MM.1S (cell line): ENCODE data around the gene TTC33.

Experiments
- DNase-seq: peaks from one replicate; pipeline ENCODE4 v3.0.0-alpha.2; 2015
- H2AFZ ChIP-seq: fragments of 300-600 bp; sonication (generic); 2 replicates; pipeline ENCODE4 v1.6.0; 2016; ENCODE audit warnings: antibody characterized with exemption, low read length
- H3F3A ChIP-seq: fragments of 300-600 bp; sonication (generic); 2 replicates; pipeline ENCODE4 v1.6.1; 2016; ENCODE audit warnings: mild to moderate bottlenecking, antibody characterized with exemption, low read length, moderate library complexity, mixed read lengths; ENCODE audit not compliant: insufficient read depth
- H3K27ac ChIP-seq: fragments of 300-600 bp; sonication (generic); 2 replicates; pipeline ENCODE4 v1.5.1; 2016; ENCODE audit warnings: mild to moderate bottlenecking, low read length
- H3K27me3 ChIP-seq: fragments of 300-600 bp; sonication (generic); replicated peaks from 2 replicates; pipeline ENCODE4 v1.6.0; 2016; ENCODE audit warnings: low read length; ENCODE audit not compliant: insufficient read depth
- H3K36me3 ChIP-seq: fragments of 300-600 bp; sonication (generic); replicated peaks from 2 replicates; pipeline ENCODE4 v1.6.1; 2016; ENCODE audit warnings: mild to moderate bottlenecking, low read length, mixed read lengths; ENCODE audit not compliant: insufficient read depth
- H3K4me1 ChIP-seq: fragments of 300-600 bp; sonication (generic); 2 replicates; pipeline ENCODE4 v1.6.1; 2016; ENCODE audit warnings: low read length, mixed read lengths
- H3K4me2 ChIP-seq: fragments of 300-600 bp; sonication (generic); 2 replicates; pipeline ENCODE4 v1.6.0; 2016; ENCODE audit warnings: low read depth, low read length
- H3K4me3 ChIP-seq: fragments of 300-600 bp; sonication (generic); 2 replicates; pipeline ENCODE4 v1.5.1; 2016; ENCODE audit warnings: low read length, mixed read lengths
- H3K79me2 ChIP-seq: fragments of 300-600 bp; sonication (generic); 2 replicates; pipeline ENCODE4 v1.6.1; 2016; ENCODE audit warnings: mixed run types, low read length, mixed read lengths
- H3K9ac ChIP-seq: fragments of 300-600 bp; sonication (generic); 2 replicates; pipeline ENCODE4 v1.6.1; 2016; ENCODE audit warnings: low read length, mixed read lengths
- H3K9me2 ChIP-seq: fragments of 300-600 bp; sonication (generic); replicated peaks from 2 replicates; pipeline ENCODE4 v1.6.1; 2016; ENCODE audit warnings: mild to moderate bottlenecking, low read length, mixed read lengths; ENCODE audit not compliant: insufficient read depth
- H3K9me3 ChIP-seq: fragments of 300-600 bp; sonication (generic); replicated peaks from 2 replicates; pipeline ENCODE4 v1.6.1; 2016; ENCODE audit warnings: mild to moderate bottlenecking, low read length, mixed read lengths; ENCODE audit not compliant: insufficient read depth
- H4K20me1 ChIP-seq: fragments of 300-600 bp; sonication (generic); 2 replicates; pipeline ENCODE4 v1.6.1; 2016; ENCODE audit warnings: mild to moderate bottlenecking, low read length, moderate library complexity, mixed read lengths; ENCODE audit not compliant: insufficient read depth
- CTCF ChIP-seq: fragments of 300-600 bp; sonication (generic); IDR thresholded peaks from 2 replicates; pipeline ENCODE4 v1.5.1; 2016; ENCODE audit warnings: antibody characterized with exemption, low read length, mixed read lengths
- EZH2 ChIP-seq: fragments of 300-600 bp; sonication (generic); optimal IDR thresholded peaks from 2 replicates; pipeline ENCODE3; 2017; ENCODE audit warnings: low read depth, mild to moderate bottlenecking, antibody characterized with exemption, low read length, mixed read lengths
- EZH2phosphoT487 ChIP-seq: fragments of 300-600 bp; sonication (generic); IDR thresholded peaks from 2 replicates; pipeline ENCODE4 v1.6.1; 2018; ENCODE audit warnings: antibody characterized with exemption, low read length

Gene TTC33

GRCh38 chr5:40669606-40670390 lies 86.0 kb downstream of the TTC33 start:
- Histone ChIP-seq H3K4me3 (no peak overlapping the region), H3K27me3 (no peaks in the 10 kb centered on the region), H3K27ac (no peak overlapping the region), H3K79me2 (no peaks in the 10 kb centered on the region), H2AFZ (no peak overlapping the region), H3K9me3 (no peaks in the 10 kb centered on the region), H3K4me1 (no peaks in the 10 kb centered on the region), H3K36me3 (no peaks in the 10 kb centered on the region), H4K20me1 (no peaks in the 10 kb centered on the region), H3F3A (no peaks in the 10 kb centered on the region), H3K4me2 (no peak overlapping the region), H3K9ac (no peak overlapping the region), H3K9me2 (no peaks in the 10 kb centered on the region)
- TF ChIP-seq CTCF (no peak), EZH2 (no peak), EZH2phosphoT487 (no peak)
- DNase-seq = no peak

DNA sequence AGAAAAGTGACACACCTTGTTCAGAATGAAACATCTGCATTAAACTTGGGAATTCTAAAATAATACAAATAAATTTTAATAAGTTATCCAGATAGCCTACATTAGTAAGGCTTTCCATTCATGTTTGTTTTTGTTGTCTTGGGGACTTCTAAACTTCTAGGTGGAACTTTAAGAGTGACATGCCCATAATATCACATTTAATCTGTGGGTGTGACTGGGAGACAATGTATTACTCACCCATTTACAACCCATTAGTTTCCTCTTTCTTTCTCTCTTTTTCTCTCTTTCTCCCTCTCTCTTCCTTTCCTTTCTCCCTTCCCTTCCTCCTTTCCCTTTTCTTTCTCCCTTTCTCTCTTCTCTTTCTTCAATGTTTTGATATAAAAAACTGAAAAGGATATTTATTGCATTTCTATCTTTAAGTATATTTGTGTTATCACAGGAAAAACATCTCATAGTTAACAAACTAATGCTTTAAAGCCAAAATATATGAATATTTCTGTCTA lies 88.5 kb downstream of the TTC33 start:
- Histone ChIP-seq H3F3A (no peaks in the 10 kb centered on the region), H3K9ac (no peak overlapping the region), H3K27me3 (no peaks in the 10 kb centered on the region), H2AFZ (no peak overlapping the region), H3K79me2 (no peaks in the 10 kb centered on the region), H3K9me3 (no peaks in the 10 kb centered on the region), H3K36me3 (no peaks in the 10 kb centered on the region), H3K27ac (no peak overlapping the region), H3K4me2 (no peak overlapping the region), H3K4me3 (no peak overlapping the region), H3K9me2 (no peaks in the 10 kb centered on the region), H3K4me1 (no peaks in the 10 kb centered on the region), H4K20me1 (no peaks in the 10 kb centered on the region)
- TF ChIP-seq EZH2 (no peak), CTCF (no peak), EZH2phosphoT487 (no peak)
- no peak for DNase-seq

DNA sequence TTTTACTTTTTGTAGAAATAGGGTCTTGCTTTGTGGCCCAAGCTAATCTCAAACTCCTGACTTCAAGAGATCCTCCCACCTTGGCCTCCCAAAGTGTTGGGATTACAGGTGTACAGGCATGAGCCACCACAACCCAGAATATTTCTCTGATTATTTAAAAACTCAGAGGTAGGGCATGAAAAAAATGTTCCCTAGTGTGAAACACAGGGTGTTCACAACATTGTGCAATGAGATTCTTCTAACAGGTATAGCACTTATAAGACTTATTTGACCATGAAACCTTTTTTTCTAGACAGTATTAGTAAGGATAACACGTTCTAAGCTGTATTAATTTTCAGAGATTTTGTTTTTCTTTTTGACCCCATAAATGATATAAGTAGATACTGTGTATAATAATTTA lies 89.1 kb downstream of the TTC33 start:
- Histone ChIP-seq H3K4me3 (no peak overlapping the region), H3K4me1 (no peaks in the 10 kb centered on the region), H3K27ac (no peak overlapping the region), H3K4me2 (no peak overlapping the region), H3F3A (no peaks in the 10 kb centered on the region), H2AFZ (no peak overlapping the region), H3K9me3 (no peaks in the 10 kb centered on the region), H3K79me2 (no peaks in the 10 kb centered on the region), H3K36me3 (no peaks in the 10 kb centered on the region), H3K27me3 (no peaks in the 10 kb centered on the region), H3K9me2 (no peaks in the 10 kb centered on the region), H3K9ac (no peak overlapping the region), H4K20me1 (no peaks in the 10 kb centered on the region)
- DNase-seq = no peak
- TF ChIP-seq EZH2phosphoT487 (no peak), EZH2 (no peak), CTCF (no peak)
